ENCODE measurements around the gene ZFP36L1. TPM values are rescaled to one million over a fixed set of nuclear protein-coding genes. Genes with fewer than 3 reads are reported as not detected.

ZFP36L1 gene
- polyA plus RNA-seq, 1 donor from 2014 or later: 0.48 TPM

DNA sequence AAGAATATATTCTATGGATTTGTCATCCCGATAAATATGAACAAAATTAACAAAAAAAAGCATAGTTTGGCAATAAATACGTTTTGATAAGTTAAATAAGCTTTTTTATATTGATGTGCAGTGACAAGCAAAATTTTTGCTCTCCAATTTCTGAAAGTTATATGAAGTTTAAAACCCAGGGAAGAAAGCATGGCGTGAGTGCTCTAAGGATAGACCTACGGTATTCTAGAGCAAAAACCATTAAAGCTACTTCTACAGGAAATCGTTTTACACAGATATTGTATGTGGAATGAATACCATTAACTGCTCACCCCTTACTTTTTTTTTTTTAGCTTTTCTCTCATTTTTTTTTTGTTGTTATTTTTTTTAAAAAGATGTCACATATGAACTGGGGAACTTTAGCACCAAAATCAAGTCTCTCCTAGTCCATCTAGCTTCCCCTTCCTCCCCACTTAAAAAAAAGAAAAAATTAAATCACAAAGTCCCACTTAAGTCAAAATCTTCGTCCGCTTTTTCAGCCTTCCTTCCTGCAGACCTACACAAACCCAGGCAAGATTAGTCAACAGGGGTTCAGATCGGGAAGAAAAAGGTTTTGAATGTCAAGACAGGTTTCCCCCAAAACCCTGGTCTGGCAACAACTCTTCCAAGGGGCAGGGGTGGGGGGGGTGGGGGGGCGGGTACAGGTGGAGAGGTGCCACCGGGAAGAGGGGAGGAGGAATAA is 4.4 kb downstream of the ZFP36L1 start:
- no peak overlapping the region for H3K4me3 ChIP-seq (ENCODE audit: low read length)
- H3K79me2 ChIP-seq (replicated peaks; ENCODE audit: insufficient read depth, low read length): peaks cover 57% of the 10 kb centered on the region
- H3K9ac ChIP-seq (ENCODE audit: low read length): no peak overlapping the region
- no peak overlapping the region for H2AFZ ChIP-seq (ENCODE audit: low read depth, low read length)
- no peak overlapping the region for H3K4me2 ChIP-seq (ENCODE audit: low read length)
- H3F3A ChIP-seq (ENCODE audit: insufficient read depth, low read length, poor library complexity, severe bottlenecking): no peaks in the 10 kb centered on the region
- H4K20me1 ChIP-seq (ENCODE audit: insufficient read depth): no peaks in the 10 kb centered on the region
- no peaks in the 10 kb centered on the region for H3K9me2 ChIP-seq (ENCODE audit: insufficient read depth, low read length)
- H3K36me3 ChIP-seq (ENCODE audit: insufficient read depth, low read length): no peaks in the 10 kb centered on the region
- no peak overlapping the region for H3K27ac ChIP-seq (ENCODE audit: low read length)
- peaks cover 31% of the 10 kb centered on the region for H3K27me3 ChIP-seq (ENCODE audit: insufficient read depth, low read depth, low read length)
- H3K9me3 ChIP-seq (ENCODE audit: low read length): no peaks in the 10 kb centered on the region
- TF ChIP-seq EP300 (conservative IDR thresholded peaks at IDR 0.05; ENCODE audit: poor library complexity, severe bottlenecking): no peak
- TF ChIP-seq RAD21 (conservative IDR thresholded peaks at IDR 0.05): no peak

DNA sequence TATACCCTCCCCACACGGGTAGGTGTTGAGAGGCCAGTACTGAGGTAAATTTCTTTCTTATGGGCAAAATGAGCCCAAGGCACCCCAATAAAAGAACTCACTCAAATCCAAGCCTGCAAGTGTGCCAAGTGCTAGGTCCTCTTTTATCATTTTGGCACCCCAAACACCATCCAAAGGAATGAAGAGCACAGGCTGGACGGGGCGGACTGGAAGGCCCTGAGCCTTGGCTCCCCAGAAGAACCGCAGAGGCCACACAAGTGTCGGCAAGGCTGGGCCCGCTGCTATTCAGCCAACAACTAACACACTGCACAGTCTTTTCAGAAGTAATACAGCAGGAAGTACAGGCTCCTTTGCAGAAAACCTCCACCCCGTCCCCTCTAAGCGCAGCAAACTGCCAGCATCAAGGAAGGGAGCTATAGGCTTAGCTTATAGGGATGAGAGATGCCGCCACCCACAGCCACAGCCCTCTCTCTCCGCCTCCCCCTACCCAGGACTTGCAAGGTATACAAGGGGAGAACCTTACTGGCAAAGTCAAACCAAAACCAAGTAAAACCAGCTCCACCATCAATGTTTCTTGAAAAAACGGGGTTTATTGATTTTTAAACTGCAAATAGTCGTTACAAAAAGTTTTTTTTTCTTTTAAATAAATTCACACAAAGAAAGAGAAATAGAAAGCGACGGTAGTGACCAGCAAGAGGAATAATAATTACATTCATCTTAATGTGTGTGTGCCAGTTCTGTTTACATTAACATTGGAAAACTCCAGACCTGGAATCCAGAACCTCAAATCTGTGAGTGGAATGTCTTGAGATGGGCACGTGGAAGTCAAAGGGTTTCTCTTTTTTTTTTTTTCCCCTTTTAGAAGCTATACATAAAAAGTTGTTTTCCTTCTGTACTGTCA is 5.5 kb downstream of the ZFP36L1 start:
- H3K9me3 ChIP-seq (ENCODE audit: low read length): no peaks in the 10 kb centered on the region
- H3K9me2 ChIP-seq (ENCODE audit: insufficient read depth, low read length): no peaks in the 10 kb centered on the region
- H3K4me2 ChIP-seq (ENCODE audit: low read length): no peak overlapping the region
- H2AFZ ChIP-seq (ENCODE audit: low read depth, low read length): no peak overlapping the region
- H3K36me3 ChIP-seq (ENCODE audit: insufficient read depth, low read length): no peaks in the 10 kb centered on the region
- no peak overlapping the region for H3K27ac ChIP-seq (ENCODE audit: low read length)
- H3F3A ChIP-seq (ENCODE audit: insufficient read depth, low read length, poor library complexity, severe bottlenecking): no peaks in the 10 kb centered on the region
- H3K79me2 ChIP-seq (replicated peaks; ENCODE audit: insufficient read depth, low read length): peaks cover 46% of the 10 kb centered on the region
- no peak overlapping the region for H3K4me3 ChIP-seq (ENCODE audit: low read length)
- peaks cover 20% of the 10 kb centered on the region for H3K27me3 ChIP-seq (ENCODE audit: insufficient read depth, low read depth, low read length)
- H3K9ac ChIP-seq (ENCODE audit: low read length): no peak overlapping the region
- TF ChIP-seq, protein P1, sequence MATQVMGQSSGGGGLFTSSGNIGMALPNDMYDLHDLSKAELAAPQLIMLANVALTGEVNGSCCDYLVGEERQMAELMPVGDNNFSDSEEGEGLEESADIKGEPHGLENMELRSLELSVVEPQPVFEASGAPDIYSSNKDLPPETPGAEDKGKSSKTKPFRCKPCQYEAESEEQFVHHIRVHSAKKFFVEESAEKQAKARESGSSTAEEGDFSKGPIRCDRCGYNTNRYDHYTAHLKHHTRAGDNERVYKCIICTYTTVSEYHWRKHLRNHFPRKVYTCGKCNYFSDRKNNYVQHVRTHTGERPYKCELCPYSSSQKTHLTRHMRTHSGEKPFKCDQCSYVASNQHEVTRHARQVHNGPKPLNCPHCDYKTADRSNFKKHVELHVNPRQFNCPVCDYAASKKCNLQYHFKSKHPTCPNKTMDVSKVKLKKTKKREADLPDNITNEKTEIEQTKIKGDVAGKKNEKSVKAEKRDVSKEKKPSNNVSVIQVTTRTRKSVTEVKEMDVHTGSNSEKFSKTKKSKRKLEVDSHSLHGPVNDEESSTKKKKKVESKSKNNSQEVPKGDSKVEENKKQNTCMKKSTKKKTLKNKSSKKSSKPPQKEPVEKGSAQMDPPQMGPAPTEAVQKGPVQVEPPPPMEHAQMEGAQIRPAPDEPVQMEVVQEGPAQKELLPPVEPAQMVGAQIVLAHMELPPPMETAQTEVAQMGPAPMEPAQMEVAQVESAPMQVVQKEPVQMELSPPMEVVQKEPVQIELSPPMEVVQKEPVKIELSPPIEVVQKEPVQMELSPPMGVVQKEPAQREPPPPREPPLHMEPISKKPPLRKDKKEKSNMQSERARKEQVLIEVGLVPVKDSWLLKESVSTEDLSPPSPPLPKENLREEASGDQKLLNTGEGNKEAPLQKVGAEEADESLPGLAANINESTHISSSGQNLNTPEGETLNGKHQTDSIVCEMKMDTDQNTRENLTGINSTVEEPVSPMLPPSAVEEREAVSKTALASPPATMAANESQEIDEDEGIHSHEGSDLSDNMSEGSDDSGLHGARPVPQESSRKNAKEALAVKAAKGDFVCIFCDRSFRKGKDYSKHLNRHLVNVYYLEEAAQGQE (IDR thresholded peaks at IDR 0.05; ENCODE audit: borderline replicate concordance): no peak
- TF ChIP-seq POLR2AphosphoS5 (IDR thresholded peaks at IDR 0.05) (no peak), RAD21 (conservative IDR thresholded peaks at IDR 0.05) (no peak), MXI1 (conservative IDR thresholded peaks at IDR 0.05; ENCODE audit: poor library complexity, severe bottlenecking) (no peak), EZH2 (IDR thresholded peaks at IDR 0.05; ENCODE audit: borderline replicate concordance, insufficient read depth, low read length, poor library complexity, severe bottlenecking) (no peak), EP300 (conservative IDR thresholded peaks at IDR 0.05; ENCODE audit: poor library complexity, severe bottlenecking) (no peak), TAF1 (IDR thresholded peaks at IDR 0.05; ENCODE audit: low read depth) (no peak), SMC3 (conservative IDR thresholded peaks at IDR 0.05; ENCODE audit: poor library complexity) (no peak)
- TF ChIP-seq, protein P2, sequence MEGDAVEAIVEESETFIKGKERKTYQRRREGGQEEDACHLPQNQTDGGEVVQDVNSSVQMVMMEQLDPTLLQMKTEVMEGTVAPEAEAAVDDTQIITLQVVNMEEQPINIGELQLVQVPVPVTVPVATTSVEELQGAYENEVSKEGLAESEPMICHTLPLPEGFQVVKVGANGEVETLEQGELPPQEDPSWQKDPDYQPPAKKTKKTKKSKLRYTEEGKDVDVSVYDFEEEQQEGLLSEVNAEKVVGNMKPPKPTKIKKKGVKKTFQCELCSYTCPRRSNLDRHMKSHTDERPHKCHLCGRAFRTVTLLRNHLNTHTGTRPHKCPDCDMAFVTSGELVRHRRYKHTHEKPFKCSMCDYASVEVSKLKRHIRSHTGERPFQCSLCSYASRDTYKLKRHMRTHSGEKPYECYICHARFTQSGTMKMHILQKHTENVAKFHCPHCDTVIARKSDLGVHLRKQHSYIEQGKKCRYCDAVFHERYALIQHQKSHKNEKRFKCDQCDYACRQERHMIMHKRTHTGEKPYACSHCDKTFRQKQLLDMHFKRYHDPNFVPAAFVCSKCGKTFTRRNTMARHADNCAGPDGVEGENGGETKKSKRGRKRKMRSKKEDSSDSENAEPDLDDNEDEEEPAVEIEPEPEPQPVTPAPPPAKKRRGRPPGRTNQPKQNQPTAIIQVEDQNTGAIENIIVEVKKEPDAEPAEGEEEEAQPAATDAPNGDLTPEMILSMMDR (IDR thresholded peaks at IDR 0.05; ENCODE audit: poor library complexity, severe bottlenecking): no peak
- H4K20me1 ChIP-seq (ENCODE audit: insufficient read depth): no peaks in the 10 kb centered on the region

Measured in neural cell (in vitro differentiated cells).